ENCODE data around the gene ENTR1.

Gene ENTR1

DNA sequence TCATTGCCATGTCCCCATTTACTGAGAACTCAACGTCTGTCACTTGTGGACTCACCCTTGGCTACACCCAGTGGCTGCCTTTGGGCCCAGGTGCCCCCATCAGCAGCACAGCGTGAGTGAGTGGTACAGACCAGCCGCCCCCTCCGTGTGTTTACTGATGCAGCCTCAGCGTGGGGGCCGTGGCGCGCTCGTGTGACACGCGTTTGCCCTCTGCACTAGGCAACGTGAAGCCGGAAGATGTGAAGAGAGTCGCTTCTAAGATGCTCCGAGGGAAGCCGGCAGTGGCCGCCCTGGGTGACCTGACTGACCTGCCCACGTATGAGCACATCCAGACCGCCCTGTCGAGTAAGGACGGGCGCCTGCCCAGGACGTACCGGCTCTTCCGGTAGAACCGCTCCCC lies 12.5 kb upstream of the ENTR1 start:
- no peak for TF ChIP-seq TAF1 (IDR thresholded peaks at IDR 0.05; ENCODE audit: borderline replicate concordance, insufficient read depth, low read length)
- no peak for TF ChIP-seq FOXP2 (optimal IDR thresholded peaks at IDR 0.05; ENCODE audit: borderline replicate concordance, extremely low read depth, extremely low read length, insufficient read depth)
- TF ChIP-seq, protein P1, sequence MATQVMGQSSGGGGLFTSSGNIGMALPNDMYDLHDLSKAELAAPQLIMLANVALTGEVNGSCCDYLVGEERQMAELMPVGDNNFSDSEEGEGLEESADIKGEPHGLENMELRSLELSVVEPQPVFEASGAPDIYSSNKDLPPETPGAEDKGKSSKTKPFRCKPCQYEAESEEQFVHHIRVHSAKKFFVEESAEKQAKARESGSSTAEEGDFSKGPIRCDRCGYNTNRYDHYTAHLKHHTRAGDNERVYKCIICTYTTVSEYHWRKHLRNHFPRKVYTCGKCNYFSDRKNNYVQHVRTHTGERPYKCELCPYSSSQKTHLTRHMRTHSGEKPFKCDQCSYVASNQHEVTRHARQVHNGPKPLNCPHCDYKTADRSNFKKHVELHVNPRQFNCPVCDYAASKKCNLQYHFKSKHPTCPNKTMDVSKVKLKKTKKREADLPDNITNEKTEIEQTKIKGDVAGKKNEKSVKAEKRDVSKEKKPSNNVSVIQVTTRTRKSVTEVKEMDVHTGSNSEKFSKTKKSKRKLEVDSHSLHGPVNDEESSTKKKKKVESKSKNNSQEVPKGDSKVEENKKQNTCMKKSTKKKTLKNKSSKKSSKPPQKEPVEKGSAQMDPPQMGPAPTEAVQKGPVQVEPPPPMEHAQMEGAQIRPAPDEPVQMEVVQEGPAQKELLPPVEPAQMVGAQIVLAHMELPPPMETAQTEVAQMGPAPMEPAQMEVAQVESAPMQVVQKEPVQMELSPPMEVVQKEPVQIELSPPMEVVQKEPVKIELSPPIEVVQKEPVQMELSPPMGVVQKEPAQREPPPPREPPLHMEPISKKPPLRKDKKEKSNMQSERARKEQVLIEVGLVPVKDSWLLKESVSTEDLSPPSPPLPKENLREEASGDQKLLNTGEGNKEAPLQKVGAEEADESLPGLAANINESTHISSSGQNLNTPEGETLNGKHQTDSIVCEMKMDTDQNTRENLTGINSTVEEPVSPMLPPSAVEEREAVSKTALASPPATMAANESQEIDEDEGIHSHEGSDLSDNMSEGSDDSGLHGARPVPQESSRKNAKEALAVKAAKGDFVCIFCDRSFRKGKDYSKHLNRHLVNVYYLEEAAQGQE (IDR thresholded peaks at IDR 0.05; ENCODE audit: insufficient read depth in 1 of 2, low read depth in 2 of 2, low read length in 2 of 2), result no peak
- TF ChIP-seq POLR2AphosphoS5 (IDR thresholded peaks at IDR 0.05; ENCODE audit: low read depth, low read length), result no peak
- TF ChIP-seq SIN3A (IDR thresholded peaks at IDR 0.05; ENCODE audit: borderline replicate concordance, insufficient read depth, low read length), result no peak

DNA sequence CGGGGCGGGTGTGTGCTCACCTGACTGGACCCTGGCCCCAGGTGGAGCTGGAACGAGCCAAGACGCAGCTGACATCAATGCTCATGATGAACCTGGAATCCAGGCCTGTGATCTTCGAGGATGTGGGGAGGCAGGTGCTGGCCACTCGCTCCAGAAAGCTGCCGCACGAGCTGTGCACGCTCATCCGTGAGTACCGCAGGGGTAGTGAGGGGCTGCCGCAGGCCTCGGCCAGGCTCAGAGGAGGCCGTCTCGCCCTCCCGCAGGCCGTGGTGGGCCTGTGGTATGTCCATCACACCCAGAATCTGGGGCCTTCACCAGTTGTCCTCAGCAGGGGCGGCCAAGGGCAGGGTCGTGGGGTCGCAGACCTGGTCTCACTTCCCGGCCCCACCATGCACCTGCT lies 11.4 kb upstream of the ENTR1 start:
- TF ChIP-seq SIN3A (IDR thresholded peaks at IDR 0.05; ENCODE audit: borderline replicate concordance, insufficient read depth, low read length) (no peak), TAF1 (IDR thresholded peaks at IDR 0.05; ENCODE audit: borderline replicate concordance, insufficient read depth, low read length) (no peak), POLR2AphosphoS5 (IDR thresholded peaks at IDR 0.05; ENCODE audit: low read depth, low read length) (no peak), FOXP2 (optimal IDR thresholded peaks at IDR 0.05; ENCODE audit: borderline replicate concordance, extremely low read depth, extremely low read length, insufficient read depth) (no peak)
- TF ChIP-seq, protein P1 (IDR thresholded peaks at IDR 0.05; ENCODE audit: insufficient read depth in 1 of 2, low read depth in 2 of 2, low read length in 2 of 2), result no peak

DNA sequence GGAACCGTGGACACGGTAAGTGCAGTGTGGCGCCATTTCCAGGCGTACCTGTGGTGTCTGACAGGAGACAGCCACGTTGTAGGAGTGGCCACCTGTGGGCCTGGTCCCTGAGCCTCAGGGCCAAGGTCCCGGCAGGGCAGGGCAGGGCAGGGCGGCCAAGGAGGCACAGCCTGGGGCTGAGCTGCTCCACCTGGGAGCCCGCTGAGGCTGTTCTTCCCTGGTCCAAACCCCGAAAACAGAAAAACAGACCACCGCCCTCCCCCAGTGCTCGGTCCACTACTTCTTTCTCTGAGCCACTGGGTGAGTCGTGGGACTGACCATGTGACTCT lies 8.6 kb upstream of the ENTR1 start:
- TF ChIP-seq POLR2AphosphoS5 (IDR thresholded peaks at IDR 0.05; ENCODE audit: low read depth, low read length) (no peak), FOXP2 (optimal IDR thresholded peaks at IDR 0.05; ENCODE audit: borderline replicate concordance, extremely low read depth, extremely low read length, insufficient read depth) (no peak), TAF1 (IDR thresholded peaks at IDR 0.05; ENCODE audit: borderline replicate concordance, insufficient read depth, low read length) (no peak), SIN3A (IDR thresholded peaks at IDR 0.05; ENCODE audit: borderline replicate concordance, insufficient read depth, low read length) (no peak)
- TF ChIP-seq, protein P1 (IDR thresholded peaks at IDR 0.05; ENCODE audit: insufficient read depth in 1 of 2, low read depth in 2 of 2, low read length in 2 of 2), result no peak

DNA sequence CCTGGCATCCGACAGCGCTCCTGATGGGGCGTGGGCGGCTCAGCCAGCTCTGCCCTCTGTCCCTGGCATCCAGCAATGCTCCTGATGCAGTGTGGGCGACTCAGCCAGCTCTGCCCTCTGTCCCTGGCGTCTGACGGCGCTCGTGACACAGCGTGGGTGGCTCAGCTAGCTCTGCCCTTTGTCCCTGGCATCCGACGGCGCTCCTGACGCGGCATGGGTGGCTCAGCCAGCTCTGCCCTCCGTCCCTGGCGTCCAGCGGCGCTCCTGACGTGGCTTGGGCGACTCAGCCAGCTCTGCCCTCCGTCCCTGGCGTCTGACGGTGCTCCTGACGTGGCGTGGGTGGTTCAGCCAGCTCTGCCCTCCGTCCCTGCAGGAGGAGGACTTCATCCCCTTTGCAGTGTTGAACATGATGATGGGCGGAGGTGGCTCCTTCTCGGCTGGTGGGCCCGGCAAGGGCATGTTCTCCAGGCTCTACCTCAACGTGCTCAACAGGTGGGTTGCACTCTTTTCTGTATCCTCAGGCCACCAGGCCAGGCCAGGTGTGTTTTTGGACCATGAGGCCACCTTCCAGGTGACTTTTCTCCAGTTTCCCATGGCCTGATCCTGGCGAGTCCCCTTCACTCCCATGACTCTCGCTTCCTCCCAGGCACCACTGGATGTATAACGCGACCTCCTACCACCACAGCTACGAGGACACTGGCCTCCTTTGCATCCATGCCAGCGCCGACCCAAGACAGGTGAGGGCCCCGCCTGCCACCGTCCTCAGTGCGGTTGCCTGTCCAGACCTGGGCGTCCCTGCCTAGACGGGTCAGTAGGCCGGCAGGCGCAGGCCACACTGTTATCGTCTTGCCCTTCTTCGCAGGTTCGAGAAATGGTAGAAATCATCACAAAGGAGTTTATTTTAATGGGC lies 8.0 kb upstream of the ENTR1 start:
- TF ChIP-seq, protein P1 (IDR thresholded peaks at IDR 0.05; ENCODE audit: insufficient read depth in 1 of 2, low read depth in 2 of 2, low read length in 2 of 2), result no peak
- TF ChIP-seq FOXP2 (optimal IDR thresholded peaks at IDR 0.05; ENCODE audit: borderline replicate concordance, extremely low read depth, extremely low read length, insufficient read depth) (no peak), POLR2AphosphoS5 (IDR thresholded peaks at IDR 0.05; ENCODE audit: low read depth, low read length) (no peak), SIN3A (IDR thresholded peaks at IDR 0.05; ENCODE audit: borderline replicate concordance, insufficient read depth, low read length) (no peak), TAF1 (IDR thresholded peaks at IDR 0.05; ENCODE audit: borderline replicate concordance, insufficient read depth, low read length) (no peak)
